ENCODE results near the gene TANK. TPM values are rescaled to one million over a fixed set of nuclear protein-coding genes. Genes with fewer than 3 reads are reported as not detected.
"Not testable (repeated sequence)": the region's sequence is repeated elsewhere in the genome, so short reads cannot be mapped to it uniquely, and the experiment has no call there.

The TANK gene
- total and polyA plus RNA-seq, 4 donors: 17.2 to 62.1 (median 42.3) TPM

DNA sequence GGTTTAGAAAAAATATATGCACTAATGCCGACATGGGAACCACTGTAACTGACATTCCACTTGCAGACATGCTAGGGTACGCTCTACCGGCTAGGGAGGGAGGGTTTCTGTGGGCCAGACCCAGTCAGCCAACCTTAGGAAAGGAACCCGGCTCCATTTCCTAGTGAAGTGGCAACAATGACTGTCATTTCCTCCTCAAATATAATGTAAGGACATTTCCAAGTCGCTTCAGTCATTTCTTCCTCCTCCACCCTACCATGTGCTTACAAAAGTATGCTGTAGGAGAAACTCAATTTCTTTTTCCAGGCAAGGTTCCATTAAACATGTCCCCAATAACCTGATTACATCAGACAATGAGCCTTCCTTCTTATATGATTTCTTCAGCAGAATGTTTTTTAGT, 83.7 kb downstream of the TANK start:
- Histone ChIP-seq H3K9ac (ENCODE audit: low read depth in 1 of 2, low read length in 2 of 2) (no peak overlapping the region), H3K27me3 (ENCODE audit: control insufficient read depth in 4 of 4, insufficient read depth in 4 of 4, low read length in 3 of 4) (no peaks in the 10 kb centered on the region), H3K4me3 (ENCODE audit: low read depth in 1 of 3, low read length in 3 of 3) (peak overlapping the region in 1 of 3 donors; percentile 64), H3K36me3 (ENCODE audit: control insufficient read depth in 4 of 4, insufficient read depth in 3 of 4, low read depth in 1 of 4, low read length in 3 of 4) (no peaks in the 10 kb centered on the region), H3K9me3 (ENCODE audit: control insufficient read depth in 4 of 4, low read length in 3 of 4) (no peaks in the 10 kb centered on the region), H3K27ac (ENCODE audit: low read depth in 1 of 2, low read length in 2 of 2) (no peak overlapping the region), H3K4me1 (ENCODE audit: control insufficient read depth in 4 of 4, insufficient read depth in 4 of 4, low read length in 3 of 4) (peaks cover 0 to 5% (median 3%) of the 10 kb centered on the region in 4 donors)
- TF ChIP-seq YY1 (IDR thresholded peaks at IDR 0.05): no peak
- WGBS: 88% methylated on average over 5 of the region's 5 CpGs
- DNase-seq (ENCODE audit: low spot score): no peak

DNA sequence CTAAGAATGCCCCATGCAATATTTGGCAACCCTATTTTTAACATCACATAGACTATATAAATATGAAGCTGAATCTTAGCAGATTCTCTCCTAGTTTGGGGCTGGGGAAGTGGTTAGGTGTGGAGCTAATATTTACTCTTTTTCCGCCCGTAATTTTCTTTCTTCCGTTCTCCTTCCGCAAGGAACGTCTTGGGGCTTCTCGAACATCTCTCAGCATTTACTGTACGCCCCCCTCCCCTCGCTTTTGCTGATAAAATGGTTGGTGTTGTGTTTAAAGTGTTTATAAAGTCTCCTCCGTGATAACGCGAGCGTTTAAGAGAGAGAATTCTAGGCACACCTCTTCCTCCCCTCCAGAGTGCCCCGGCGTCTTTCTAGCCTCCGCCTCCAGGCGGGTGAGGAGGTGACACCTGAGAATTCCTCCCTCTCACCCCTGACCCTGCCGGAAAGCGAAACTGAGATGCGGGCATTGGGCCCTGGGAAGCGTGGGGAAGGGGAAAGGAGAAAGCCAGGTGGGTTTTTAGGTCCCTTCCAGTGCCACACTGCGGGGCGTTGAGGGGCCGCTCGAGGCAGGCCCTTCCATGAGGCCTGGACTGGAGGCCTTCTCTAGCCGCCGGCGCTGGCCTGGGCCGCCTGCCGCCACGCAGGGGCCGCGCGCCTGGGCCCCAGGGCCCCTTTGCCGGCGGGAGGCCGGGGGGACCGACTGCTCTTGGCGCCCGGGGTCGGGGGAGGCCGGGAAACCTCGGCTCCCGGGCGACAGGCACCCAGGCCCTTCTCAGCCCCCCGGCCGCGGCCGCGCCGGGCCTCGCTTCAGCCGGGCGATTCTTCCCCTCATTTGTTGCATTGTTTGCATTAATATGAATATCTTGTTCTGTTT, 84.4 kb downstream of the TANK start:
- WGBS: 20% methylated on average over 49 of the region's 53 CpGs
- Histone ChIP-seq H3K4me3 (ENCODE audit: low read depth in 1 of 3, low read length in 3 of 3) (peak overlapping the region in 2 of 3 donors; percentile 64 to 67), H3K27ac (ENCODE audit: low read depth in 1 of 2, low read length in 2 of 2) (peak overlapping the region; percentile 55 to 64), H3K9ac (ENCODE audit: low read depth in 1 of 2, low read length in 2 of 2) (peak overlapping the region in 1 of 2 donors; percentile 67)
- H3K36me3 ChIP-seq (ENCODE audit: control insufficient read depth in 4 of 4, insufficient read depth in 3 of 4, low read depth in 1 of 4, low read length in 3 of 4); H3K27me3 ChIP-seq (ENCODE audit: control insufficient read depth in 4 of 4, insufficient read depth in 4 of 4, low read length in 3 of 4); H3K9me3 ChIP-seq (ENCODE audit: control insufficient read depth in 4 of 4, low read length in 3 of 4); H3K4me1 ChIP-seq (ENCODE audit: control insufficient read depth in 4 of 4, insufficient read depth in 4 of 4, low read length in 3 of 4): not testable (repeated sequence)
- DNase-seq (ENCODE audit: low spot score): peak; percentile 49
- TF ChIP-seq TAF1 (conservative IDR thresholded peaks at IDR 0.05): peak; percentile 29
- TF ChIP-seq, protein P1, sequence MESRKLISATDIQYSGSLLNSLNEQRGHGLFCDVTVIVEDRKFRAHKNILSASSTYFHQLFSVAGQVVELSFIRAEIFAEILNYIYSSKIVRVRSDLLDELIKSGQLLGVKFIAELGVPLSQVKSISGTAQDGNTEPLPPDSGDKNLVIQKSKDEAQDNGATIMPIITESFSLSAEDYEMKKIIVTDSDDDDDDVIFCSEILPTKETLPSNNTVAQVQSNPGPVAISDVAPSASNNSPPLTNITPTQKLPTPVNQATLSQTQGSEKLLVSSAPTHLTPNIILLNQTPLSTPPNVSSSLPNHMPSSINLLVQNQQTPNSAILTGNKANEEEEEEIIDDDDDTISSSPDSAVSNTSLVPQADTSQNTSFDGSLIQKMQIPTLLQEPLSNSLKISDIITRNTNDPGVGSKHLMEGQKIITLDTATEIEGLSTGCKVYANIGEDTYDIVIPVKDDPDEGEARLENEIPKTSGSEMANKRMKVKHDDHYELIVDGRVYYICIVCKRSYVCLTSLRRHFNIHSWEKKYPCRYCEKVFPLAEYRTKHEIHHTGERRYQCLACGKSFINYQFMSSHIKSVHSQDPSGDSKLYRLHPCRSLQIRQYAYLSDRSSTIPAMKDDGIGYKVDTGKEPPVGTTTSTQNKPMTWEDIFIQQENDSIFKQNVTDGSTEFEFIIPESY (IDR thresholded peaks at IDR 0.05): peak; percentile 53
- TF ChIP-seq, protein P2, sequence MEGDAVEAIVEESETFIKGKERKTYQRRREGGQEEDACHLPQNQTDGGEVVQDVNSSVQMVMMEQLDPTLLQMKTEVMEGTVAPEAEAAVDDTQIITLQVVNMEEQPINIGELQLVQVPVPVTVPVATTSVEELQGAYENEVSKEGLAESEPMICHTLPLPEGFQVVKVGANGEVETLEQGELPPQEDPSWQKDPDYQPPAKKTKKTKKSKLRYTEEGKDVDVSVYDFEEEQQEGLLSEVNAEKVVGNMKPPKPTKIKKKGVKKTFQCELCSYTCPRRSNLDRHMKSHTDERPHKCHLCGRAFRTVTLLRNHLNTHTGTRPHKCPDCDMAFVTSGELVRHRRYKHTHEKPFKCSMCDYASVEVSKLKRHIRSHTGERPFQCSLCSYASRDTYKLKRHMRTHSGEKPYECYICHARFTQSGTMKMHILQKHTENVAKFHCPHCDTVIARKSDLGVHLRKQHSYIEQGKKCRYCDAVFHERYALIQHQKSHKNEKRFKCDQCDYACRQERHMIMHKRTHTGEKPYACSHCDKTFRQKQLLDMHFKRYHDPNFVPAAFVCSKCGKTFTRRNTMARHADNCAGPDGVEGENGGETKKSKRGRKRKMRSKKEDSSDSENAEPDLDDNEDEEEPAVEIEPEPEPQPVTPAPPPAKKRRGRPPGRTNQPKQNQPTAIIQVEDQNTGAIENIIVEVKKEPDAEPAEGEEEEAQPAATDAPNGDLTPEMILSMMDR (IDR thresholded peaks at IDR 0.05; ENCODE audit: low read depth, low read length, missing input control): peak; percentile 1

DNA sequence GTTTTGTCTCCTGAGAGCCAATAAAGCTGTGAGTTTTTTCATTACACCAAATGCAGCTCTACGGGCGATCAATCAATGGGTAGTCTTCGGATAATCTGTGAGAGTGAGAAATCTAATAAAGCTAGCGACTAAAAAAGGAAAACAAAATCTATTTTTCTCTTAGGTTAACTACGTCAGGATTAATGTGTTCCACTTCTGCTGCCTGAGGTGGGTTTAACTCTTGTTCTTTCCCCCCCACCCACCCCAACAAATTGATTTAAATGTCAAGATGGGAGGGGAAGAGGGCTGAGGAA, 85.0 kb downstream of the TANK start:
- H3K9me3 ChIP-seq (ENCODE audit: control insufficient read depth in 4 of 4, low read length in 3 of 4): no peaks in the 10 kb centered on the region
- peak overlapping the region in 1 of 2 donors; percentile 67 for H3K9ac ChIP-seq (ENCODE audit: low read depth in 1 of 2, low read length in 2 of 2)
- peaks cover 0 to 4% (median 1%) of the 10 kb centered on the region in 4 donors for H3K4me1 ChIP-seq (ENCODE audit: control insufficient read depth in 4 of 4, insufficient read depth in 4 of 4, low read length in 3 of 4)
- no peaks in the 10 kb centered on the region for H3K27me3 ChIP-seq (ENCODE audit: control insufficient read depth in 4 of 4, insufficient read depth in 4 of 4, low read length in 3 of 4)
- DNase-seq (ENCODE audit: low spot score): no peak
- H3K36me3 ChIP-seq (ENCODE audit: control insufficient read depth in 4 of 4, insufficient read depth in 3 of 4, low read depth in 1 of 4, low read length in 3 of 4): no peaks in the 10 kb centered on the region
- peak overlapping the region in 2 of 3 donors; percentile 33 to 64 for H3K4me3 ChIP-seq (ENCODE audit: low read depth in 1 of 3, low read length in 3 of 3)
- H3K27ac ChIP-seq (ENCODE audit: low read depth in 1 of 2, low read length in 2 of 2): peak overlapping the region; percentile 55 to 64
- WGBS: 20% methylated on average over 5 of the region's 5 CpGs
- TF ChIP-seq TAF1 (conservative IDR thresholded peaks at IDR 0.05) (no peak), RXRA (IDR thresholded peaks at IDR 0.05) (no peak), HNF4G (IDR thresholded peaks at IDR 0.05) (no peak), FOXA2 (IDR thresholded peaks at IDR 0.05) (no peak), JUND (IDR thresholded peaks at IDR 0.05) (no peak), GABPA (IDR thresholded peaks at IDR 0.05 in 1 of 2, conservative IDR thresholded peaks at IDR 0.05 in 1 of 2) (no peak), FOXA1 (IDR thresholded peaks at IDR 0.05) (no peak), SP1 (IDR thresholded peaks at IDR 0.05) (no peak), HNF4A (conservative IDR thresholded peaks at IDR 0.05) (no peak), EGR1 (IDR thresholded peaks at IDR 0.05; ENCODE audit: low read depth in 2 of 2) (no peak), RAD21 (IDR thresholded peaks at IDR 0.05) (no peak), NR2F2 (IDR thresholded peaks at IDR 0.05) (no peak), YY1 (IDR thresholded peaks at IDR 0.05) (no peak)
- TF ChIP-seq, protein P1 (IDR thresholded peaks at IDR 0.05): no peak
- TF ChIP-seq, protein P3, sequence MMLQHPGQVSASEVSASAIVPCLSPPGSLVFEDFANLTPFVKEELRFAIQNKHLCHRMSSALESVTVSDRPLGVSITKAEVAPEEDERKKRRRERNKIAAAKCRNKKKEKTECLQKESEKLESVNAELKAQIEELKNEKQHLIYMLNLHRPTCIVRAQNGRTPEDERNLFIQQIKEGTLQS (IDR thresholded peaks at IDR 0.05): no peak
- TF ChIP-seq, protein P4, sequence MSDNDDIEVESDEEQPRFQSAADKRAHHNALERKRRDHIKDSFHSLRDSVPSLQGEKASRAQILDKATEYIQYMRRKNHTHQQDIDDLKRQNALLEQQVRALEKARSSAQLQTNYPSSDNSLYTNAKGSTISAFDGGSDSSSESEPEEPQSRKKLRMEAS (IDR thresholded peaks at IDR 0.05): no peak
- TF ChIP-seq, protein P2 (IDR thresholded peaks at IDR 0.05; ENCODE audit: low read depth, low read length, missing input control): no peak
